ENCODE data around the gene IRF7. TPM values are rescaled to one million over a fixed set of nuclear protein-coding genes. Genes with fewer than 3 reads are reported as not detected.

Gene IRF7
- total and polyA plus RNA-seq, 2 experiments from 2014 or later = 12.3 to 17.3 TPM

- TF ChIP-seq JUNB (IDR thresholded peaks at IDR 0.05; ENCODE audit: unreplicated experiment) = no peak
- no peak for TF ChIP-seq EZH2phosphoT487 (IDR thresholded peaks at IDR 0.05; ENCODE audit: unreplicated experiment)
- peak; percentile 63 for TF ChIP-seq CREB1 (CRISPR knock-in tag; IDR thresholded peaks at IDR 0.05; ENCODE audit: low read depth)
- no peak for TF ChIP-seq ZNF114 (CRISPR knock-in tag; IDR thresholded peaks at IDR 0.05)
- TF ChIP-seq EZH2 (IDR thresholded peaks at IDR 0.05; ENCODE audit: low read depth, unreplicated experiment) = no peak
- no peak for TF ChIP-seq STAT1 (IDR thresholded peaks at IDR 0.05; ENCODE audit: unreplicated experiment)
- no peak for TF ChIP-seq ETS1 (IDR thresholded peaks at IDR 0.05)
- TF ChIP-seq NANOG (IDR thresholded peaks at IDR 0.05; ENCODE audit: borderline replicate concordance) = no peak
- peak in 1 of 2 experiments; percentile 24; a peak in 1 of 4 replicates for TF ChIP-seq CTCF (conservative IDR thresholded peaks at IDR 0.05; ENCODE audit: low read depth in 2 of 2)
- no peak for TF ChIP-seq ZNF331 (CRISPR knock-in tag; IDR thresholded peaks at IDR 0.05; ENCODE audit: low read depth)
These were observed 24.4 kb upstream of the IRF7 start (continued) for GRCh38 chr11:640021-640706.

- Histone ChIP-seq H3K79me2 (replicated peaks; ENCODE audit: insufficient read depth) (no peaks in the 10 kb centered on the region), H4K20me1 (replicated peaks; ENCODE audit: insufficient read depth) (no peaks in the 10 kb centered on the region), H3K36me3 (ENCODE audit: insufficient read depth) (no peaks in the 10 kb centered on the region), H3K4me3 (peak overlapping the region; percentile 55), H3K9me2 (ENCODE audit: insufficient read depth) (no peaks in the 10 kb centered on the region), H2AFZ (0 out of 2 replicates have a peak overlapping the region, but pooled peaks have one; percentile 32), H3K4me1 (ENCODE audit: insufficient read depth) (peaks cover 24% of the 10 kb centered on the region), H3F3A (replicated peaks; ENCODE audit: low read depth) (peaks cover 20% of the 10 kb centered on the region), H3K27ac (ENCODE audit: low read depth) (no peak overlapping the region), H3K4me2 (peak overlapping the region; percentile 90), H3K27me3 (ENCODE audit: insufficient read depth) (peaks cover 66% of the 10 kb centered on the region)
- H3K4me1 Mint-ChIP-seq = peaks cover 25% of the 10 kb centered on the region; the same call in 2 of the 3 replicates
- no peak overlapping the region for H3K27ac Mint-ChIP-seq
- DNase-seq (ENCODE audit: low spot score) (no peak), ATAC-seq (no peak)
- H3K4me3 Mint-ChIP-seq = peak overlapping the region; percentile 71
- peaks cover 2% of the 10 kb centered on the region; the same call in 2 of the 3 replicates for H3K36me3 Mint-ChIP-seq (ENCODE audit: low read depth)
- TF ChIP-seq POLR2AphosphoS5 (IDR thresholded peaks at IDR 0.05; ENCODE audit: low read depth) (0 out of 2 replicates have a peak, but pooled peaks have one; percentile 26), STAT1 (IDR thresholded peaks at IDR 0.05; ENCODE audit: unreplicated experiment) (no peak), EZH2 (IDR thresholded peaks at IDR 0.05; ENCODE audit: low read depth, unreplicated experiment) (peak; percentile 15)
- H3K9me3 Mint-ChIP-seq = no peaks in the 10 kb centered on the region
- peaks cover 70% of the 10 kb centered on the region for H3K27me3 Mint-ChIP-seq (ENCODE audit: insufficient read depth, low read depth, poor library complexity)
These were observed 23.7 kb upstream of the IRF7 start for GRCh38 chr11:639332-639955.
